ENCODE results near the gene RNF112.
"Not testable (repeated sequence)": the region's sequence is repeated elsewhere in the genome, so short reads cannot be mapped to it uniquely, and the experiment has no call there.

Gene RNF112

GRCh38 chr17:19412984-19413383 is 2.0 kb downstream of the RNF112 start:
- DNase-seq (ENCODE audit: low read depth, low spot score) = no peak

DNA sequence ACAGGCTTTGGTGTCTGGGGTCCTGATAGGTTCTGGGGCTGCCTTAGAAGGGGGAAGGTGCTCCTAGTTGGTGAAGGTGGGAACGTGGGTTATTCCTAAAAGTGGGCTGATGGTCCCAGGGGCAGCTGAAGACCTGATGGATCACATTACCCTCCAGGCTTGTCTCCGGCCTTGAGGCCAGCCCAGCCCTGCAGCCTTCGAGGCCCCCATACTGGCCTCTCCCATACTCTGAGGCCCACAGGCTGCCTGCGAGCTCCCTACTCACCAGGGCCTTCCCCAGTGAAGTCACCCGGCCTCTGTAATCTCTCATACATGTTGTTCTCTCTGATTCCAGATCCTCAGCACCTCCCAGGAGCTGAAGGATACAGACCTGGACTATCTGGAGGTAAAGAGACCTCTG is 2.7 kb downstream of the RNF112 start:
- no peak for DNase-seq (ENCODE audit: low read depth, low spot score)

GRCh38 chr17:19414396-19415280 is 3.6 kb downstream of the RNF112 start:
- DNase-seq (ENCODE audit: low read depth, low spot score) = no peak

DNA sequence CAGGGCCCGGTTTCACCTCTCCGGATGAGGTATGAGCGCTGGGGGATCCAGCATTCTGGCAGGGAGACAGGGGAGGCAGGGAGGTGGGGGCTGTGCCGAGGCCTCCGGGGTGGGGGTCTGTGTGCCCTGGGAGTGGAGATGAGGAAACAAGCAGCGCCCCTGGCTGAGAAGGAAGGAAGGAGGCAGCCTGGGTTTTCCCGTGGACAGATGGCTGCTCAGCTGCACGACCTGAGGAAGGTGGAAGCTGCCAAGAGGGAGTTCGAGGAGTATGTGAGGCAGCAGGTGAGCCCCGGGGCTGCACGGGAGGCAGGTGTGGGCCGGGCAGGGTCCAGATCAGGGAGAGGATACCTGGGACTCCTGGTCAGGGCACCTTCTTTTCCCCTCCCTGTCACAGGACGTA is 4.3 kb downstream of the RNF112 start:
- no peak for DNase-seq (ENCODE audit: low read depth, low spot score)

- DNase-seq (ENCODE audit: low read depth, low spot score) = no peak
Measured at GRCh38 chr17:19415806-19416775, 5.1 kb downstream of the RNF112 start.

GRCh38 chr17:19417611-19418010 is 6.6 kb downstream of the RNF112 start:
- DNase-seq (ENCODE audit: low read depth, low spot score) = no peak

DNA sequence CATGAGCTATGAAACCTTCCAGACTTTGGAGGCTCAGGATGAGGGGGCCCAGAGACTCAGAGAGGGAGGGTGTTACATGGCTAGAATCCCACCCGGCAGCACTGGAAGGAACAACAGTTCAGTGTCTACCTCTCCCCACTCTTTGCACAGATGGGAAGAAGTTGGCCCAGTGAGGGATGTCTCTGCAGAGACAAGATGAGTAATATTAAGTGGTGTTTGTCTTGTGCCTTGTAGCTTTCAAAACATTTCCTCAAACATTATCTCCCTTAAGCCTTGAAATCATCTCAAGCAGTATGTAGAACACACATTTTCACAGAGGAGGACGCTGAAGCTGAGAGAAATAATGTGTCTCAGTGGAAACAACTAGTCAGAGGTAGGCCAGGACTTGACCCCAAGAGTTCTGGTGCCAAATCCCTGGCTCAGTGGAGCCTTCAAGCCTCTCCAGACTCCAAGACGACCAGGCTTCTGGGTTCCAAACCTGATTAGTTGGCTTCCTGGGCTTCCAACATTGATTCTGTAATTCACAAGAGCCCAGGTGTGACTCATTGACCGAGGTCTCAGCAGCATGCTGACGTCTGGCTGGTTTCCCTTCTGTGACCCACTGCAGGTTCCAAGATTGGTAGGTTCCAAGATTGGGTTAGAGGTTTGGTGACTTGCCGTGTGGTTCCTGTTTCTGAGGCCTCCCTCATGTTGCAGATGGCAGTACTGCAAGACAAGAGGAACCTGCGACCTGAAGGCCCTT is 7.4 kb downstream of the RNF112 start:
- no peak for DNase-seq (ENCODE audit: low read depth, low spot score)

DNA sequence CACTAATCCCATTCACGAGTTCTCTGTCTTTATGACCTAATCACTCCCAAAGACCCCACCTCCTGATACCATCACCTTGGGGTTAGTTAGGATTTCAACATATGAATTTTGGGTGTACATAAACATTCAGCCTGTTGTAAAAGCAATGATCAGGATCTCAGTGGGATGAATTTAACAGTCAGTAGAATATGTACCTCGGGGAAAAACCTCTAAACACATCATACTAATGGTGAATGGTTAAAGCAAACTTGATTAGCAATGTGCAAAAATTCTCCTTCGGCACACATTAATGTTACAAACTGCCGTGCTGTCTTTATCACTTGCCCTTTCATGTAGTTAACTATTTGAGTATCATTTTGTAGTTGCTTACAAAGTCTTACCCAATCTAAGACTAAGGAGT is 10.2 kb downstream of the RNF112 start:
- DNase-seq (ENCODE audit: low read depth, low spot score) = no peak

DNA sequence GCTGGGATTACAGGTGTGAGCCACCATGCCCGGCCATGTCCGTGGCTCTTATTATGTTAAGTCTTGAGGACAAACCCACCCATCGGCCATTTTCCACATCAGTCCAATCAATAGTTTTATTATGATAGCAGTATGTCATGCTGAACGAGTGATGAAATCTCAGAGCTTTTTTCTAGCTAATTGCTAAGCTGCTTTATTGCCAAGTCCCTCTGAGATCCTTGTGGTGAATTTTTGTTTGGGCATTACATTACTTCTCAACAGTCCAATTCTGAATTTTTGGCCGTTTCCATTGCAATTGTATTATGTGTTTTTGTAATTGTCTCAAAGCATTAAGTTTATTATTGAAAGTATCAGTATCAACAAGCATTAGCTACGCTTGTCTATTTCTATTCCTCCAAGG is 10.9 kb downstream of the RNF112 start:
- DNase-seq (ENCODE audit: low read depth, low spot score) = no peak

GRCh38 chr17:19424934-19425868 is 14.2 kb downstream of the RNF112 start:
- no peak for DNase-seq (ENCODE audit: low read depth, low spot score)

- no peak for DNase-seq (ENCODE audit: low read depth, low spot score)
Measured at GRCh38 chr17:19426631-19427030, 15.6 kb downstream of the RNF112 start.

- DNase-seq (ENCODE audit: low read depth, low spot score) = no peak
Measured at GRCh38 chr17:19431691-19432090, 20.7 kb downstream of the RNF112 start.

DNA sequence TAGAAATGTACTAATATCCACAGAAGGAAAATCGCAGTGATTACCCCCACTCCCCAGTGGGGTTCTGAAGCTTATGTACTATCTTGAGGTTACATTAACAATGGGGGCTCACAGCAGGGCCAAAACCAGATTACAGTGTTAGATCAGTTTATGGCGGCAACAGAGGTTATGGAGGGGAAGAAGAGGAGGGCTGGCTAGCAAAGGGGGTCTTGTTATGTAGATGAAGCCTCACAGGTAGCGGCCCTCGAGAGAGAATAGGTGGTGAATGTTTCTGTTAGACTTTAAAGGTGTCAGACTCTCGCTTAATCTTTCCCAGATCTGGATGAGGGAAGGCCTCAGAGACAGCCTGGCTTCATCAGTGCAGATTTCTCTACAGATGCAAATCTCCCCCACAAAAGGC is 22.2 kb downstream of the RNF112 start:
- no peak for DNase-seq (ENCODE audit: low read depth, low spot score)

GRCh38 chr17:19433727-19434340 is 22.8 kb downstream of the RNF112 start:
- DNase-seq (ENCODE audit: low read depth, low spot score) = no peak

GRCh38 chr17:19440421-19440820 is 29.4 kb downstream of the RNF112 start:
- DNase-seq (ENCODE audit: low read depth, low spot score) = no peak

DNA sequence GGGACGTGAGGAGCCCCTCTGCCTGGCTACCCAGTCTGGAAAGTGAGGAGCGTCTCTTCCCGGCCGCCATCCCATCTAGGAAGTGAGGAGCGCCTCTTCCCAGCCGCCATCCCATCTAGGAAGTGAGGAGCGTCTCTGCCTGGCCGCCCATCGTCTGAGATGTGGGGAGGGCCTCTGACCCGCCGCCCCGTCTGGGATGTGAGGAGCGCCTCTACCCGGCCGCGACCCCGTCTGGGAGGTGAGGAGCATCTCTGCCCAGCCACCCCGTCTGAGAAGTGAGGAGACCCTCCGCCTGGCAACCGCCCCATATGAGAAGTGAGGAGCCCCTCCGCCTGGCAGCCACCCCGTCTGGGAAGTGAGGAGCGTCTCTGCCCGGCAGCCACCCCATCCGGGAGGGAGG is 30.3 kb downstream of the RNF112 start:
- DNase-seq (ENCODE audit: low read depth, low spot score) = not testable (repeated sequence)

DNA sequence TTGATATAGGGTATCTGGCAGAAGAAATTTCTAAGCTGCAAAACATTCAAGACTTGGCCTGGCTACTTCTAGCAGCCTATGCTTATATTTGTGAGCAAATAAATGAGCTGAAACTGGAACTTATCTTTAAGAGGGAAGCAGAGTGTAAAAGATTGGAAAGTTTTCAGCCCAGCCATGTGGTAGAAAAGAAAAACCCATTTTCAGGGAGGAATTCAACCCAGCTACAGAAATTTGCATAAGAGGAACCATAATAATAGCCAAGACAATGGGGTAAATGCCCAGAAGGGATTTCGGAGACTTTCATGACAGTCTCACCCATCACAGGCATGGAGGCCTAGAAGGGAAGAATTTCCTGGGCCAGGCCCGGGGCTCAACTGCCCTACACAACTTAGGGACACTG is 31.7 kb downstream of the RNF112 start:
- no peak for DNase-seq (ENCODE audit: low read depth, low spot score)

DNA sequence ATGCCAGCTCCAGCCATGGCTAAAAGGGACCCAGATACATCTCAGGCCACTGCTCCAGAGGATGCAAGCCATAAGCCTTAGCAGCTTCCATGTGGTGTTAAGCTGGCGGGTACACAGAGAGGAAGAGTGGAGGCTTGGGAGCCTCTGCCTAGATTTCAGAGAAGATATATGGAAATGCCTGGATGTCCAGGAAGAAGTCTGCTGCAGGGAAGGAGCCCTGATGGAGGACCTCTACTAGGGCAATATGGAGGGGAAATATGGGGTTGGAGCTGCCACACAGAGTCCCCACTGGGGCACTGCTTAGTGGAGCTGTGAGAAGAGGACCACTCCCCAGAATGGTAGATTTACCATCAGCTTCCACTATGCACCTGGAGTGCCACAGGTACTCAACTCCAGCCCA is 32.1 kb downstream of the RNF112 start:
- no peak for DNase-seq (ENCODE audit: low read depth, low spot score)

DNA sequence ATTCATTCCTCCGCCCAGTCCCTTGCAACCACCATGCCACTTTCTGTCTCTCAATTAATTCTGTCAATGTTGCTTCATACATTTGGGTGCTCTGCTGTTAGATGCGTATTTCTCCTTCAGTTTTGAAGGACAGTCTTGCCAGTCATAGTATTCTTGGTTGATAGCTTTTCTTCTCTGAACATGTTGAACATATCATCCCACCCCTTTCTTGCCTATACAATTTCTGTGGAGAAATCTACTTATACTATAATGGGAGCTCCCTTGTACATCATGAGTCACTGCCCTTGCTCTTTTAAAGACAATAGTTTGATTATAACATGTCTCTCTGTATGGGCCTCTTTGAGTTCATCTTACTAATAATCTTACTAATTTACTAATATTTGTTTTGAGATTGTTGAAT is 34.1 kb downstream of the RNF112 start:
- DNase-seq (ENCODE audit: low read depth, low spot score) = no peak

DNA sequence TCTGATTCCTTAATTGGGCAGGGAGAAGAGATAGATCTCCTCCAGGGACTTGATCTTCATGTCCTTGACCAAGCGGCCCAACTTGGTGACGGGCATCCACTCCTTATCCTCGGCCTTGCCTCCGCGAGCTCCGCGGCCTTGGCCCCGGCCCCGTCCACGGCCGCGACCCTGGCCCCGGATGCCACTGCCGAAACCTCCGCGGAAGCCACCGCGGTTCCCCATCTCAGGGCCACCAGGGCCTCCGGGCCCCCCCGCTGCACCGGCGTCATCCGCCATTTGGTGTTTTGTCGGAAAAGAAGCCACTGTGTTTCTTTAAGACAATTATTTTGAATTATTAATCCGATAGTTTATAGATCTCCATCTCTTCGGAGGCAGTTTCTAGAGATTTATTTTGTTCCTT is 35.5 kb downstream of the RNF112 start:
- DNase-seq (ENCODE audit: low read depth, low spot score) = not testable (repeated sequence)
